ENCODE data around the gene CD81.

DNA sequence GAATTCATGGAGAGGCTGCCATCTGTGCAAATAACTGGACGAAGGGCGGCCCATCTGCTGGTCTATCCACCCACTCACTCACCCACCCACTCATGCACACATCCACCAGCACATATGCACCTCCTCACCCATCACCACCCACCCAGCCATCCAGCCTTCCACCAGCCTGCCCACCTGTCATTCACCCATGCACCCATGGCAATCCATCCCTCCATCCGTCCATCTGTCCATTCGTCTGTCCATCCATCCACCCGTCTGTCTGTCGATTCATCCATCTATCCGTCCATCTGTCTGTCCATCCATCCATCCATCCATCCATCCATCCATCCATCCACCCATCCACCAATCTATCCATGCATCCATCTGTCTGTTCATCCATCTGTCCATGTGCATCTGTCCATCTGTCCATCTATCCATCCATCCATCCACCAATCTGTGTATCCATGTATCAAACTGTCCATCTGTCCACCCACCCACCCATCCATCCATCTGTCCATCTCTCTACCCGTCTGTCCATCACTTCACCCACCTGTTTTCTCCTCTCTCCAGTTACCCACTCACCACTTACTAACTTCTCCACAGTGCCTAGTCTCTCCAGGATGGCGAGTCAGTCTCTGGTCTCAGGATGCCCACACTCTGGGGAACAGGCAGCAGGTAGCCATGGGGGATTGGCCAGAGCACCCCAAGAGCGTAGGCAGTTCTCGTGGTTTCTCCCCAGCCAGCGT is 58.3 kb downstream of the CD81 start:
- TF ChIP-seq EZH2 (IDR thresholded peaks at IDR 0.05; ENCODE audit: insufficient read depth, poor library complexity, severe bottlenecking): no peak
- no peak for TF ChIP-seq EZH2phosphoT487 (IDR thresholded peaks at IDR 0.05; ENCODE audit: insufficient read depth, low read depth)
